ENCODE results near the gene AGPS.
"Not testable (repeated sequence)": the region's sequence is repeated elsewhere in the genome, so short reads cannot be mapped to it uniquely, and the experiment has no call there.

AGPS gene

DNA sequence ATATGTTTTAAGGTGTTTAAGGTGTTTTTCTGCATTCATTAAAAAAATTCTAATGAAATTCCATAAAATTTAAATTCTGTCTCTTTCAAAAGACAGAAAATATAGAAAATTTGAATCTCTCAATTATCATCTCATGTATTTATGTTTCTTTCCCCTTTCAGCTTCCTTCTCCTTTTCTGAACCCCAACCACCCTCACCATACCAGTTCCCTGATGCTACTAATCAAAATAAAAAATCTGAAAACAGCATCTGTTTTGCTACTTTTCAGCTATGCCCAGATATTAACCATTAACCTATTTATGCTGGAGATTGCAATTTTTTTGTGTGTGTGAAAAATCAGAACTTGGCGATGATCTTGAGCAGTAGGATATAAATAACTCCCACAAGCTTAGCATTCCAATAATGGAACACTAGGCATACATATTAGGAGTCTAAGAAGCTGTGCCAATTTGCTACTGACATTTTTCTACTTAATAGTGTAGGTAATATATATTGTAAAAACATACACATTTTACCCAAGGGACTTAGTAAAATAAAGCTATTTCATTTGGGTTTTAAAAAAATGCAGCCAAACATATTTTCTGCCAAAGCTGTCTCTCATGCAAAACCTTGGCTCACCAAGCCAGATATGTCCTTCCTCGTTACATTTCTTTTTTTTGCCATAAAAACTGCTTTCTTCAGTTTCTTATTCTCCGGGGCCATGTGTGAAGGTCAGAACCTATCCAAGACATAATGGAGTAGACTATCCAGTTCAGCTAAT, 32.6 kb upstream of the AGPS start:
- H3K4me1 Mint-ChIP-seq (ENCODE audit: low read depth), result peaks cover 12% of the 10 kb centered on the region
- H3K27me3 Mint-ChIP-seq, result no peaks in the 10 kb centered on the region
- no peaks in the 10 kb centered on the region for H3K9me3 Mint-ChIP-seq
- H3K27ac Mint-ChIP-seq, result no peak overlapping the region
- H3K36me3 Mint-ChIP-seq (ENCODE audit: low read depth), result no peaks in the 10 kb centered on the region
- intact Hi-C loops (cut with micrococcal nuclease), result no loop called here
- H3K4me3 Mint-ChIP-seq, result no peak overlapping the region

DNA sequence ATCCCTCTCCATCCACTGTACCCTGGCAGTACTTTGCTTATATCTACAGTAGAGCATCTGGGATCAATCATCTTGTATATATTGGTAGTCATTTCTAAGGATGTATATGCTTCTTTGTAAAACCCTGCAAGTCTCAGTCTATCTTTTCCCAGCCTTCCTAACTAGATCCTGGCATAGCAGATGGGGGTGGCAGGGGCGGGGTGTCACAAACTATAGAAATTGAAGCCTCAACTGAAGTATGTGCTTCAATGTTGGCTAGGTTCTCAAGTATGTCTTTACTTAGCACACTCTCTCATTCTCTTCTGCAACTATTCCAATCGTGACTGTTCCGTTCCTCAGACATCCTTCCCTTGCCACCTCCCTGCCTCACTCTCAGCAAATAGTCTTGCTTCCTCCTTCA, 30.1 kb upstream of the AGPS start:
- no peaks in the 10 kb centered on the region for H3K27me3 Mint-ChIP-seq
- no peaks in the 10 kb centered on the region for H3K36me3 Mint-ChIP-seq (ENCODE audit: low read depth)
- intact Hi-C loops (cut with micrococcal nuclease), result no loop called here

DNA sequence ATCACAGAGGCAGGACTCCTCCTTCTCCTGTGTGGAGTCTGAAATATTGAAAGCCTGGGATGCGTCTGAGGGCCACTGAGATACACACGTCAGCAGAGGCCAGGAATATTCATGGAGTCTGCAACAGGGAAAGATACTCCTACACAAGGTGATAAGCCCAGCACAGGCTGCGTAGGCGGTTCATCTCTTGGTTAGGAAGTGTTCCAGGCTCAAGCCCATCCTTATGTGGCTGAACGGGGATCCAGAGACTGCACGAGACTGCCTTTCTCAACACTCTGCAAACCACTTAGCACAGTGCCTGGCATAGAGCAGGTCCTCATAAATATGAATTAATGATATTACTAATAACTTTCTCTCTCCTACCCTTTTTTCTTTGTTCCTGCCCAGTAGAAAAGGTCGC, 29.2 kb upstream of the AGPS start:
- Mint-ChIP-seq H3K27me3 (no peaks in the 10 kb centered on the region), H3K9me3 (no peaks in the 10 kb centered on the region), H3K27ac (no peak overlapping the region), H3K4me3 (no peak overlapping the region), H3K4me1 (ENCODE audit: low read depth) (peaks cover 12% of the 10 kb centered on the region), H3K36me3 (ENCODE audit: low read depth) (no peaks in the 10 kb centered on the region)
- intact Hi-C loops (cut with micrococcal nuclease), result no loop called here

More for the DNA sequence above, 30.1 kb upstream of the AGPS start:
- H3K27ac Mint-ChIP-seq, result no peak overlapping the region
- H3K4me3 Mint-ChIP-seq, result no peak overlapping the region
- peaks cover 12% of the 10 kb centered on the region for H3K4me1 Mint-ChIP-seq (ENCODE audit: low read depth)
- no peaks in the 10 kb centered on the region for H3K9me3 Mint-ChIP-seq

DNA sequence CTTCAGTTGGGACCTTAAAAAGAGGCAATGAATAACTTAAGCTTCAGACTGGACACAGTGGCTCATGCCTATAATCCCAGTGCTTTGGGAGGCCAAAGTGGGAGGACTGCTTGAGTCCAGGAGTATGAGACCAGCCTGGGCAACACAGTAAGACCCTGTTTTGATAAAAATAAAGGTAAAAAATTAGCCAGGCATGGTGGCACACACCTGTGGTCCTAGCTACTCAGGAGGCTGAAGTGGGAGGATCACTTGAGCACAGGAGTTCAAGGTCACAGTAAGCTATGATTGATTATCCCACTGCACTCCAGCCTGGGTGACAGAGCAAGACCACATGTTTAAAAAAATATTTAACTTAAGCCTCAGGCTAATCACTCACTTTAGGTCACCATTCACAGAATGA, 26.8 kb upstream of the AGPS start:
- H3K27me3 Mint-ChIP-seq; H3K36me3 Mint-ChIP-seq (ENCODE audit: low read depth); intact Hi-C loops (cut with micrococcal nuclease); H3K4me3 Mint-ChIP-seq; H3K4me1 Mint-ChIP-seq (ENCODE audit: low read depth); H3K27ac Mint-ChIP-seq: not testable (repeated sequence)
- H3K9me3 Mint-ChIP-seq, result peaks cover 18% of the 10 kb centered on the region

DNA sequence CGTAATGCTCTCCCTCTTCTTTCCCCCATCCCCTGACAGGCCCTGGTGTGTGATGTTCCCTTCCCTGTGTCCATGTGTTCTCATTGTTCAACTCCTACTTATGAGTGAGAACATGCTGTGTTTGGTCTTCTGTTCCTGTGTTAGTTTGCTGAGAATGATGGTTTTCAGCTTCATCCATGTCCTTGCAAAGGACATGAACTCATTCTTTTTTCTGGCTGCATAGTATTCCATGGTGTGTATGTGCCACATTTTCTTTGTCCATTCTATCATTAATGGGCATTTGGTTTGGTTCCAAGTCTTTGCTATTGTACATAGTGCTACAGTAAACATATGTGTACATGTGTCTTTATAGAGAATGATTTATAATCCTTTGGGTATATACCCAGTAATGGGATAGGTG, 24.6 kb upstream of the AGPS start:
- H3K27me3 Mint-ChIP-seq; H3K4me1 Mint-ChIP-seq (ENCODE audit: low read depth); intact Hi-C loops (cut with micrococcal nuclease); H3K4me3 Mint-ChIP-seq; H3K27ac Mint-ChIP-seq; H3K36me3 Mint-ChIP-seq (ENCODE audit: low read depth): not testable (repeated sequence)
- H3K9me3 Mint-ChIP-seq, result peaks cover 41% of the 10 kb centered on the region

- Mint-ChIP-seq H3K36me3 (ENCODE audit: low read depth) (peaks cover 11% of the 10 kb centered on the region), H3K4me3 (no peak overlapping the region), H3K4me1 (ENCODE audit: low read depth) (peaks cover 12% of the 10 kb centered on the region), H3K27me3 (no peaks in the 10 kb centered on the region), H3K9me3 (no peaks in the 10 kb centered on the region), H3K27ac (no peak overlapping the region)
- intact Hi-C loops (cut with micrococcal nuclease), result no loop called here
These were observed 13.2 kb upstream of the AGPS start for GRCh38 chr2:177379354-177379753.

DNA sequence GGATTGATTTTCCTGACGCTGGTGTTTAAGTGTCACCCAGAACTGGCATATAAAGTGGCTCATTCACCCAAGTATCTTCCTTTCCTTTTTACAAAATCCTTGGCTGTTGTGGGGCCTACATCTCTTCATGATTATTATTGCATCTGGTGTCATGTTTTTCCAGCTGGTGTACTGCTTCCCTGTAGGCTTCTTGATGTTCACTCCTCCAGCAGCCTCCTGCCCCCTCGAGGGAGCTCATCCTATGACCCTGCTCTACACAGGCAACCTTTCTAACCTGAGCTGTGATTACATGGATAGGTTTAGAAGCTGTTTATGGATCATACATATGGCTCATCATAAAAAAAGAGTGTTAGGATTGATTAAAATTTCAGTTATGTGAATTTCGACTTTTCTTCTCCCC, 12.4 kb upstream of the AGPS start:
- peaks cover 11% of the 10 kb centered on the region for H3K36me3 Mint-ChIP-seq (ENCODE audit: low read depth)
- intact Hi-C loops (cut with micrococcal nuclease), result no loop called here
- H3K27ac Mint-ChIP-seq, result no peak overlapping the region
- H3K9me3 Mint-ChIP-seq, result no peaks in the 10 kb centered on the region
- H3K27me3 Mint-ChIP-seq, result no peaks in the 10 kb centered on the region
- H3K4me3 Mint-ChIP-seq, result no peak overlapping the region
- peaks cover 14% of the 10 kb centered on the region for H3K4me1 Mint-ChIP-seq (ENCODE audit: low read depth)

DNA sequence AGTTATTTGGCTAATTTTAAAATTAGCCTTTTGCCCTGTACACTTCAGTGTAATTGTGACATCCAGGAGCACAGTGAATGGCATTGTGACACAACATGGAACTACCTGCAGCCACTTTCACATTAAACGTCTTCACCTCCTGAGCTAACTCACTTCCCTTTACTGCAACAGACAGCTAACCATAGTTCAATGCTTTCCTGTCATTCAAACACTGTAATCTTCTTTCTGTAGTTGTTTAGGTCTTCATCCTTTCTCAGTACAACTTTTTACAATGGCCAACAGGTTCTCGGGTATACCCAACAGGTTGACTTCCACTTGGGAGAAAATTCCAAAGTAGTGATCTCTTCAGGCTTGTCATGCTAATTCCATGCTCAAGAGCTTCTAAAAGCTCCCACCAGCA, 8.6 kb upstream of the AGPS start:
- Mint-ChIP-seq H3K4me1 (ENCODE audit: low read depth) (peaks cover 14% of the 10 kb centered on the region), H3K9me3 (no peaks in the 10 kb centered on the region), H3K27me3 (no peaks in the 10 kb centered on the region), H3K27ac (no peak overlapping the region), H3K36me3 (ENCODE audit: low read depth) (peaks cover 11% of the 10 kb centered on the region), H3K4me3 (no peak overlapping the region)
- intact Hi-C loops (cut with micrococcal nuclease), result no loop called here

DNA sequence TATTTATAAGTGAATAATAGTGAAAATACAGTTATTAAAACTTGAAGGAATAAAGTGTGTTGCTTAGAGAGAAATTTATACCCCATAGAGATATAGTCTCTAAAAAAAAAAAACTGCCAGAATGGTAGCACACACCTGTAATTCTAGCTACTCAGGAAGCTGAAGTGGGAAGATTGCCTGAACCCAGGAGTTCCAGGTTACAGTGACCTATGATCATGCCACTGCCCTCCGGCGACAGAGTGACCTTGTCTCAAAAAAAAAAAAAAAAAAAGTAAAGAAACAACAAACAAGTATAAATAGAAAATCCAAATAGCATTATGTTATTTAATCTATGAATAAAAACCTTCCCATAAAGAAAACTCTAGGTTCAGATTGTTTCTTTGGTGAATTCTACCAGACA, 7.4 kb upstream of the AGPS start:
- no peaks in the 10 kb centered on the region for H3K27me3 Mint-ChIP-seq

DNA sequence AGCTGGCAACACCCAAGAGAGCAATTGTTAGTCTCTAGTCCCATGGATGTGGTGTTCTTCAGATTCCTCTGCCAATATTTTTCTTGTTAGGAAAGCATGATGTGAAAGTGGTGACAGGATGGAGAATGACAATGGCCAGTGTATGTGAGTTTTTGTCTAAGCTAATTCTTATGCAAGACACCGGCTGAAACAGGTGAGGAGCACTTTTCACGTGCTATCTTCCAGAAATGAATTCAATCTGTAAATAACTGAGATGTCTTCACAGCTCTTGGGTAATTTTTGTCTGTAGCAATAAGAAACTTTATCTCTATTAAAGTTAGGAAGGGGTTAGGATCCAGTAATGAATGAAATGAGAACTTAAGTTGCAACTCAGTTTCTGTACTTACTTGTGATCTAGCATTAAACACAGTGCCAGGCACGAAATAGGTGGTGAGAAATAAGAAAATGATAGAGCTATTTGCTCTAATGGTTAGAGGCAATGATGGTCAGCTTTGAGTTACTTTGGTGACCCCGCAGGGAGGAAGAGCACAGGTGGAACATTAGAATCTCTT, 676 bp upstream of the AGPS start:
- peak overlapping the region; percentile 93 for H3K27ac Mint-ChIP-seq
- intact Hi-C loops (cut with micrococcal nuclease), result loop anchor here (5.0 to 10.0 kb wide), 2 partner anchors 137 to 160 kb away; a partner anchor contains a TSS
- no peaks in the 10 kb centered on the region for H3K27me3 Mint-ChIP-seq
- H3K4me1 Mint-ChIP-seq (ENCODE audit: low read depth), result peaks cover 60% of the 10 kb centered on the region
- no peaks in the 10 kb centered on the region for H3K9me3 Mint-ChIP-seq
- peak overlapping the region; percentile 94 for H3K4me3 Mint-ChIP-seq
- H3K36me3 Mint-ChIP-seq (ENCODE audit: low read depth), result peaks cover 20% of the 10 kb centered on the region

More for the DNA sequence above, 7.4 kb upstream of the AGPS start:
- Mint-ChIP-seq H3K9me3 (no peaks in the 10 kb centered on the region), H3K4me1 (ENCODE audit: low read depth) (peaks cover 21% of the 10 kb centered on the region), H3K27ac (no peak overlapping the region), H3K4me3 (no peak overlapping the region), H3K36me3 (ENCODE audit: low read depth) (peaks cover 8% of the 10 kb centered on the region)
- intact Hi-C loops (cut with micrococcal nuclease), result no loop called here

- H3K27ac Mint-ChIP-seq, result peak overlapping the region; percentile 93
- H3K4me3 Mint-ChIP-seq, result peak overlapping the region; percentile 94
- no peaks in the 10 kb centered on the region for H3K9me3 Mint-ChIP-seq
- H3K4me1 Mint-ChIP-seq (ENCODE audit: low read depth), result peaks cover 71% of the 10 kb centered on the region
- peaks cover 30% of the 10 kb centered on the region for H3K36me3 Mint-ChIP-seq (ENCODE audit: low read depth)
- intact Hi-C loops (cut with micrococcal nuclease), result loop anchor here (5.0 to 10.0 kb wide), 2 partner anchors 138 to 159 kb away; a partner anchor contains a TSS
- no peaks in the 10 kb centered on the region for H3K27me3 Mint-ChIP-seq
These were observed 706 bp downstream of the AGPS start for GRCh38 chr2:177393203-177393755.

DNA sequence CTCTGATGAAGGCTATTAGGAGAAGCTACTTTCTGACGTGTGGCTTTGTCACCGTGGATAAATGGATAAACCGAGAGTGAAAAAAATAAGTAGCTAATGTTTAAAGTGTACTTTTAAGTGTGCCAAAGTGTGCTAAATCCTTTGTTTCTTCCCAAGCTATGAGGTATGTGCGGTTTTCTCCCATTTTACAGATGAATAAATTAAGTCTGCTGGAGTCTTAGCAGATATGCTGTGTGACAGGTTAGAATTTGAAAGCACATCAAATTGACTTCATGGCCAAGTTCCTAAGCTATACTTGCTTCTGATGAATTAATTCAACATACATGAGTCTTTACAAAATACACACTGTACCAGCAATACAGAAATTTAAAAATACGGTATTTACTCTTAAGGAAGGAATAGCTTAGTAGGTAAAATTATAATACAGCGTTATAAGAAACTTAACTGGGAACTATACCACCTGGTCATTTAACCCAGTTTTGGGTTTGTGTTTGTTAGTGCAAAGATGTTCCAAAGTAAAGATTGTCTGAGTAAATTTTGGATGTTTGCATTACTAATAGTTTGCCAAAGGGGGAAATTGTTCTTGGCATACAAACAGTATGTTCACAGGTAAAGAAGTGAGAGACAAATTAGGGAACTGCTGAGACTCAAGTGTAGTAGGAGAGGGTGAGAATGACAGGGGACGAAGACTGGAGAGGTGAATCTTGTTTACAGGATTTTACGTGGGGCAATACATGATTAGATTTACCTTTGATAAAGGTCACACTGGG, 1.4 kb downstream of the AGPS start:
- Mint-ChIP-seq H3K4me1 (ENCODE audit: low read depth) (peaks cover 79% of the 10 kb centered on the region), H3K9me3 (no peaks in the 10 kb centered on the region), H3K4me3 (peak overlapping the region; percentile 94), H3K36me3 (ENCODE audit: low read depth) (peaks cover 30% of the 10 kb centered on the region), H3K27me3 (no peaks in the 10 kb centered on the region), H3K27ac (peak overlapping the region; percentile 63)
- intact Hi-C loops (cut with micrococcal nuclease), result loop anchor here (5.0 to 10.0 kb wide), 2 partner anchors 139 to 158 kb away; a partner anchor contains a TSS

DNA sequence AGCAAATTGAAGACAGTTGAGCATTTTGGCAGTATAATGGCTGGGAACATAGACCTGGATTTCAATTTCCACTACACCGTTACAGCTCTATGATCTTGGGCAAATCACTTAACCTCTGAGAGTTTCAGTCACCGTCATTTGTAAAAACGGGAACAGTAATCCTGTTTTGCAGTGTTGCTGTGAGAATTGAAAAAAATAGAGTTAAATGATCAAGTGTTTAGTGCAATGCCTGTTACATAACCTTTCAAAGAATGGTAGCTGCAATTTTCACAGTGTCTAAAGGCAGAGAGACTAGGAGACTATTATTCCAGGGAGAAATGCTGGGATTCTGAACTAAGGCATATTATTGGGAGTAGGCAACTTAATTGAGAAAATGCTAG, 2.0 kb downstream of the AGPS start:
- Mint-ChIP-seq H3K27ac (peak overlapping the region; percentile 63), H3K9me3 (no peaks in the 10 kb centered on the region), H3K27me3 (no peaks in the 10 kb centered on the region), H3K4me3 (no peak overlapping the region), H3K36me3 (ENCODE audit: low read depth) (peaks cover 30% of the 10 kb centered on the region), H3K4me1 (ENCODE audit: low read depth) (peaks cover 84% of the 10 kb centered on the region)
- intact Hi-C loops (cut with micrococcal nuclease), result loop anchor here (5.0 to 10.0 kb wide), 2 partner anchors 140 to 158 kb away; a partner anchor contains a TSS
